ENCODE measurements around the gene ADAMTS15. TPM values are rescaled to one million over a fixed set of nuclear protein-coding genes. Genes with fewer than 3 reads are reported as not detected.

Gene ADAMTS15
- total and polyA plus RNA-seq, 2 of the 4 experiments (the other 2 are of a cell fraction): 3.0 to 5.0 TPM

DNA sequence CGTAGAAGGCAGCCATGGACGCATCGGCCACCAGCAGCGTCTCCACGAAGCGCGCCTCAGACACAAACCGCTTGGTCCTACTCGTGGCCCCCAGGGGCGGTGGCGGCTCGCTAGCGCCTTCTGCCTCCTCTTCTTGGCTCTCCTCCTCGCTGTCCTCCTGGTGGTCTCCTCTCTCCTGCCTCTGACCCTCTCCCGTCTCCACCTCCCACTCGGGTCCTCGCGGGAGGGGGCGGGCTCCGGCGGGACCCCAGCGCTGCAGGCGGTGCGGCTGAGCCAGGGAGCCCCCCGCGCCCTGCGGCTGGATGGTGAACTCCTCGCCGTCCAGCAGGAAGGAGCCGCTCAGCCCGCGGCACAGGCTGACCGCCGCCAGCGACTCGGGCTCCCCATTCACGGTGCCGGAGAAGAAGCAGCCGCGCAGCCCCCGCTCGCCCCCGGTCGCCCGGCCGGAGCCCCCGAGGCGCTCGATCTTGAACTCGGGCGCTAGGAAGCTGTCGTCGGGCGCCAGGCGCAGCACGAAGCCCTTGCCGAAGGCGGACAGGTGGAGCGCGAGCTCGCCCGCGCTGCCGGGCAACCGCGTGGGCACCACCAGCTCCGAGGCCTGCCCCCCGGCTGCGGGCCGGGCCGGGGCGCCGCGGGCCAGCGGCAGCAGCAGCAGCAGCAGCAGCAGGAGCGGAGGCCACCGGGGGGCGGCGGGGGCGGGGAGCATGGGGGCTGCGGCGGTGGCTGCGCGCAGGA, 20.7 kb upstream of the ADAMTS15 start:
- Histone ChIP-seq H3K4me2 (ENCODE audit: low read depth, low read length) (peak overlapping the region; percentile 81), H2AK5ac (ENCODE audit: low read depth, low read length) (0 out of 2 replicates have a peak overlapping the region, but pooled peaks have one; percentile 4), H2BK15ac (ENCODE audit: low read depth, low read length) (no peak overlapping the region), H2BK120ac (ENCODE audit: low read depth, low read length) (peak overlapping the region; percentile 60), H3K56ac (ENCODE audit: extremely low read depth, insufficient read depth, low read length) (no peak overlapping the region), H3K79me1 (ENCODE audit: low read depth in 1 of 2, low read length in 2 of 2) (no peaks in the 10 kb centered on the region), H3K18ac (ENCODE audit: low read depth, low read length) (peak overlapping the region; percentile 78; the same call in 1 of the 2 replicates), H3K4me1 (ENCODE audit: control insufficient read depth, insufficient read depth, low read length) (peaks cover 6% of the 10 kb centered on the region; the same call in 1 of the 2 replicates), H3K36me3 (ENCODE audit: control insufficient read depth, insufficient read depth, low read length) (no peaks in the 10 kb centered on the region; the same call in 1 of the 2 replicates), H3K4ac (ENCODE audit: low read depth, low read length) (peak overlapping the region; percentile 34; the same call in 1 of the 2 replicates), H3K27me3 (ENCODE audit: control insufficient read depth, insufficient read depth, low read length) (peaks cover 65% of the 10 kb centered on the region), H3K9me1 (ENCODE audit: insufficient read depth, low read length) (no peaks in the 10 kb centered on the region; the same call in 1 of the 2 replicates), H4K8ac (ENCODE audit: low read depth in 2 of 2, low read length in 2 of 2) (no peak overlapping the region), H3K14ac (replicated peaks; ENCODE audit: low read depth, low read length) (no peak overlapping the region), H3K27ac (ENCODE audit: insufficient read depth, low read length) (peak overlapping the region; percentile 1; the same call in 1 of the 2 replicates), H2AK9ac (replicated peaks; ENCODE audit: low read depth, low read length, poor library complexity) (peak overlapping the region; percentile 75), H2AFZ (replicated peaks; ENCODE audit: low read length, poor library complexity) (peak overlapping the region; percentile 77), H3K9ac (ENCODE audit: low read depth, low read length) (peak overlapping the region; percentile 19; the same call in 1 of the 2 replicates), H3K4me3 (ENCODE audit: insufficient read depth, low read depth, low read length) (peak overlapping the region; percentile 47), H4K20me1 (ENCODE audit: insufficient read depth, low read length) (peaks cover 4% of the 10 kb centered on the region; the same call in 1 of the 2 replicates), H4K91ac (ENCODE audit: insufficient read depth, low read depth, low read length) (peak overlapping the region; percentile 23; the same call in 1 of the 2 replicates), H2BK5ac (ENCODE audit: low read depth, low read length, poor library complexity, severe bottlenecking) (no peak overlapping the region), H2BK20ac (ENCODE audit: low read depth, low read length) (no peak overlapping the region), H4K5ac (ENCODE audit: low read depth, low read length) (peak overlapping the region; percentile 53; the same call in 1 of the 2 replicates), H3K23ac (ENCODE audit: low read depth, low read length) (peak overlapping the region; percentile 80; the same call in 1 of the 2 replicates), H3K9me3 (ENCODE audit: control insufficient read depth, insufficient read depth, low read length) (no peaks in the 10 kb centered on the region; the same call in 1 of the 2 replicates)
- in situ Hi-C loops (cut with MboI; ENCODE audit: low sequenced_read_pairs) (loop anchor here (5.0 kb wide), 1 partner anchor 215 kb away; no protein-coding TSS in a partner anchor), intact Hi-C loops (cut with micrococcal nuclease) (loop anchor here (1.0 to 5.0 kb wide), 3 partner anchors 37 to 214 kb away; partner anchors contain the start of gene ZBTB44), dilution Hi-C loops (cut with HindIII; ENCODE audit: low sequenced_read_pairs, unreplicated experiment) (loop anchor here (25.0 kb wide), 1 partner anchor 435 kb away; no protein-coding TSS in a partner anchor)
- BruUV-seq (replicated peaks): no TSS peak
- TF ChIP-seq, protein P1, sequence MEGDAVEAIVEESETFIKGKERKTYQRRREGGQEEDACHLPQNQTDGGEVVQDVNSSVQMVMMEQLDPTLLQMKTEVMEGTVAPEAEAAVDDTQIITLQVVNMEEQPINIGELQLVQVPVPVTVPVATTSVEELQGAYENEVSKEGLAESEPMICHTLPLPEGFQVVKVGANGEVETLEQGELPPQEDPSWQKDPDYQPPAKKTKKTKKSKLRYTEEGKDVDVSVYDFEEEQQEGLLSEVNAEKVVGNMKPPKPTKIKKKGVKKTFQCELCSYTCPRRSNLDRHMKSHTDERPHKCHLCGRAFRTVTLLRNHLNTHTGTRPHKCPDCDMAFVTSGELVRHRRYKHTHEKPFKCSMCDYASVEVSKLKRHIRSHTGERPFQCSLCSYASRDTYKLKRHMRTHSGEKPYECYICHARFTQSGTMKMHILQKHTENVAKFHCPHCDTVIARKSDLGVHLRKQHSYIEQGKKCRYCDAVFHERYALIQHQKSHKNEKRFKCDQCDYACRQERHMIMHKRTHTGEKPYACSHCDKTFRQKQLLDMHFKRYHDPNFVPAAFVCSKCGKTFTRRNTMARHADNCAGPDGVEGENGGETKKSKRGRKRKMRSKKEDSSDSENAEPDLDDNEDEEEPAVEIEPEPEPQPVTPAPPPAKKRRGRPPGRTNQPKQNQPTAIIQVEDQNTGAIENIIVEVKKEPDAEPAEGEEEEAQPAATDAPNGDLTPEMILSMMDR (conservative IDR thresholded peaks at IDR 0.05; ENCODE audit: low read depth, low read length): peak; percentile 33
- TF ChIP-seq RAD21 (IDR thresholded peaks at IDR 0.05; ENCODE audit: low read length): peak; percentile 47
- 0 out of 2 replicates have a peak, but pooled peaks have one; percentile 32 for TF ChIP-seq SMC3 (IDR thresholded peaks at IDR 0.05; ENCODE audit: low read depth, low read length)
- TF ChIP-seq MAZ (IDR thresholded peaks at IDR 0.05; ENCODE audit: borderline replicate concordance, low read depth, low read length): peak; percentile 12; the same call in 1 of the 2 replicates
- no peak for TF ChIP-seq POLR2A (IDR thresholded peaks at IDR 0.05; ENCODE audit: low read depth, low read length)
- no peak for DNase-seq
- peak; percentile 25 for ATAC-seq (ENCODE audit: low read depth)
- 0% methylated on average over 15 of the region's 84 CpGs; no CpG with 5 or more reads in 1 of the 2 experiments for WGBS, 2 experiments (ENCODE audit: extremely low coverage in 2 of 2, insufficient read length in 1 of 2)
- POLR2A ChIA-PET (ENCODE audit: unreplicated experiment): no interaction called here
- CTCF ChIA-PET: interaction anchor here (0.7 kb wide), 1 partner anchor 215 kb away, joined by 4 read pairs; no protein-coding TSS in a partner anchor

All from IMR-90 (cell line).